Memory B cell (primary cell): ENCODE measurements around the gene CYP2C18.
"Not testable (repeated sequence)": the region's sequence is repeated elsewhere in the genome, so short reads cannot be mapped to it uniquely, and the experiment has no call there.

Source experiments
- ATAC-seq: fragments of 150-1000 bp; cut with Tn5 transposase; 2 replicates; pipeline ENCODE4 v1.10.0; 2021; ENCODE audit warnings: low read depth, mild to moderate bottlenecking, moderate library complexity
- DNase-seq, 2 donors: peaks; one replicate each; pipeline ENCODE4 v3.0.0; 2022; ENCODE audit warnings: low spot score in 2 of 2
- H3K27ac Mint-ChIP-seq: one replicate; pipeline ENCODE4 v1.8.0; 2022; ENCODE audit warnings: mild to moderate bottlenecking, moderate library complexity, mixed read lengths
- H3K27me3 Mint-ChIP-seq: one replicate; pipeline ENCODE4 v1.8.0; 2022; ENCODE audit warnings: mixed read lengths
- H3K36me3 Mint-ChIP-seq: one replicate; pipeline ENCODE4 v1.8.0; 2022; ENCODE audit warnings: mild to moderate bottlenecking, mixed read lengths
- H3K4me1 Mint-ChIP-seq: one replicate; pipeline ENCODE4 v1.8.0; 2022; ENCODE audit warnings: mixed read lengths
- H3K4me3 Mint-ChIP-seq: one replicate; pipeline ENCODE4 v1.8.0; 2022; ENCODE audit warnings: mild to moderate bottlenecking, moderate library complexity, mixed read lengths
- H3K9me3 Mint-ChIP-seq: one replicate; pipeline ENCODE4 v1.8.0; 2022; ENCODE audit warnings: mixed read lengths

Gene CYP2C18

GRCh38 chr10:94683214-94684054, at the start of gene CYP2C18:
CYP2C18 (plus strand) TSS chr10:94683729; CDS start chr10:94683820, 91 bp downstream.
- H3K36me3 Mint-ChIP-seq, result no peaks in the 10 kb centered on the region
- ATAC-seq, result no peak
- H3K27me3 Mint-ChIP-seq, result peaks cover 5% of the 10 kb centered on the region
- no peak within 1 kb of the TSS for H3K27ac Mint-ChIP-seq
- DNase-seq, result no peak
- peaks cover 2% of the 10 kb centered on the region for H3K9me3 Mint-ChIP-seq
- no peaks in the 10 kb centered on the region for H3K4me1 Mint-ChIP-seq
- H3K4me3 Mint-ChIP-seq, result no peak within 1 kb of the TSS

GRCh38 chr10:94638097-94638496, 45.4 kb upstream of the CYP2C18 start:
- not testable (repeated sequence) for H3K27ac Mint-ChIP-seq, H3K4me1 Mint-ChIP-seq, ATAC-seq, DNase-seq, H3K36me3 Mint-ChIP-seq, H3K4me3 Mint-ChIP-seq, H3K27me3 Mint-ChIP-seq
- H3K9me3 Mint-ChIP-seq, result peaks cover 14% of the 10 kb centered on the region

- H3K27ac Mint-ChIP-seq, result no peak overlapping the region
- no peak for ATAC-seq
Measured at GRCh38 chr10:94639902-94640301, 43.6 kb upstream of the CYP2C18 start.

GRCh38 chr10:94640562-94640961, 43.0 kb upstream of the CYP2C18 start:
- H3K9me3 Mint-ChIP-seq, result peaks cover 13% of the 10 kb centered on the region
- no peak overlapping the region for H3K4me3 Mint-ChIP-seq
- H3K27me3 Mint-ChIP-seq, result peaks cover 2% of the 10 kb centered on the region
- no peaks in the 10 kb centered on the region for H3K4me1 Mint-ChIP-seq
- H3K27ac Mint-ChIP-seq, result no peak overlapping the region
- H3K36me3 Mint-ChIP-seq, result peaks cover 4% of the 10 kb centered on the region
- no peak for DNase-seq
- no peak for ATAC-seq

More at GRCh38 chr10:94639902-94640301, 43.6 kb upstream of the CYP2C18 start:
- Mint-ChIP-seq H3K4me1 (no peaks in the 10 kb centered on the region), H3K27me3 (peaks cover 2% of the 10 kb centered on the region), H3K4me3 (no peak overlapping the region), H3K9me3 (peaks cover 13% of the 10 kb centered on the region), H3K36me3 (peaks cover 4% of the 10 kb centered on the region)
- DNase-seq, result no peak

GRCh38 chr10:94641480-94641879, 42.0 kb upstream of the CYP2C18 start:
- Mint-ChIP-seq H3K27me3 (peaks cover 2% of the 10 kb centered on the region), H3K4me1 (no peaks in the 10 kb centered on the region), H3K9me3 (peaks cover 13% of the 10 kb centered on the region), H3K27ac (no peak overlapping the region), H3K36me3 (peaks cover 4% of the 10 kb centered on the region), H3K4me3 (no peak overlapping the region)
- ATAC-seq (no peak), DNase-seq (no peak)

- H3K9me3 Mint-ChIP-seq, result no peaks in the 10 kb centered on the region
- no peaks in the 10 kb centered on the region for H3K4me1 Mint-ChIP-seq
- DNase-seq (no peak), ATAC-seq (no peak)
- peaks cover 2% of the 10 kb centered on the region for H3K27me3 Mint-ChIP-seq
- H3K27ac Mint-ChIP-seq, result no peak overlapping the region
- H3K4me3 Mint-ChIP-seq, result no peak overlapping the region
- H3K36me3 Mint-ChIP-seq, result no peaks in the 10 kb centered on the region
Measured at GRCh38 chr10:94644352-94644751, 39.2 kb upstream of the CYP2C18 start.

- H3K27ac Mint-ChIP-seq, result no peak overlapping the region
Measured at GRCh38 chr10:94645285-94645684, 38.2 kb upstream of the CYP2C18 start.

GRCh38 chr10:94655201-94655600, 28.3 kb upstream of the CYP2C18 start:
- ATAC-seq, H3K36me3 Mint-ChIP-seq, H3K27me3 Mint-ChIP-seq, H3K27ac Mint-ChIP-seq, DNase-seq, H3K4me1 Mint-ChIP-seq, H3K9me3 Mint-ChIP-seq, H3K4me3 Mint-ChIP-seq: not testable (repeated sequence)

More at GRCh38 chr10:94645285-94645684, 38.2 kb upstream of the CYP2C18 start:
- H3K36me3 Mint-ChIP-seq, result no peaks in the 10 kb centered on the region
- DNase-seq (no peak), ATAC-seq (no peak)
- peaks cover 5% of the 10 kb centered on the region for H3K27me3 Mint-ChIP-seq
- H3K4me1 Mint-ChIP-seq, result no peaks in the 10 kb centered on the region
- H3K4me3 Mint-ChIP-seq, result no peak overlapping the region
- H3K9me3 Mint-ChIP-seq, result no peaks in the 10 kb centered on the region

- not testable (repeated sequence) for H3K4me3 Mint-ChIP-seq, H3K4me1 Mint-ChIP-seq, H3K27ac Mint-ChIP-seq, ATAC-seq, DNase-seq, H3K36me3 Mint-ChIP-seq, H3K9me3 Mint-ChIP-seq
- peaks cover 10% of the 10 kb centered on the region for H3K27me3 Mint-ChIP-seq
Measured at GRCh38 chr10:94663061-94663460, 20.5 kb upstream of the CYP2C18 start.

GRCh38 chr10:94666391-94667102, 17.0 kb upstream of the CYP2C18 start:
- peaks cover 9% of the 10 kb centered on the region for H3K27me3 Mint-ChIP-seq
- no peaks in the 10 kb centered on the region for H3K36me3 Mint-ChIP-seq
- ATAC-seq (no peak), DNase-seq (no peak)
- no peak overlapping the region for H3K27ac Mint-ChIP-seq
- H3K4me1 Mint-ChIP-seq, result no peaks in the 10 kb centered on the region
- no peaks in the 10 kb centered on the region for H3K9me3 Mint-ChIP-seq
- no peak overlapping the region for H3K4me3 Mint-ChIP-seq

GRCh38 chr10:94673614-94674321, 9.8 kb upstream of the CYP2C18 start:
- Mint-ChIP-seq H3K4me3 (no peak overlapping the region), H3K36me3 (no peaks in the 10 kb centered on the region), H3K27ac (no peak overlapping the region), H3K4me1 (no peaks in the 10 kb centered on the region), H3K27me3 (peaks cover 4% of the 10 kb centered on the region), H3K9me3 (no peaks in the 10 kb centered on the region)
- ATAC-seq (no peak), DNase-seq (no peak)

GRCh38 chr10:94676496-94676895, 7.0 kb upstream of the CYP2C18 start:
- Mint-ChIP-seq H3K4me1 (no peaks in the 10 kb centered on the region), H3K27me3 (peaks cover 2% of the 10 kb centered on the region), H3K9me3 (no peaks in the 10 kb centered on the region), H3K36me3 (no peaks in the 10 kb centered on the region), H3K4me3 (no peak overlapping the region), H3K27ac (no peak overlapping the region)
- ATAC-seq (no peak), DNase-seq (no peak)

- H3K36me3 Mint-ChIP-seq, result no peaks in the 10 kb centered on the region
- no peaks in the 10 kb centered on the region for H3K9me3 Mint-ChIP-seq
- ATAC-seq (no peak), DNase-seq (no peak)
- no peak overlapping the region for H3K27ac Mint-ChIP-seq
- no peaks in the 10 kb centered on the region for H3K4me1 Mint-ChIP-seq
- peaks cover 2% of the 10 kb centered on the region for H3K27me3 Mint-ChIP-seq
- H3K4me3 Mint-ChIP-seq, result no peak overlapping the region
Measured at GRCh38 chr10:94677691-94678090, 5.8 kb upstream of the CYP2C18 start.

GRCh38 chr10:94678475-94678874, 5.1 kb upstream of the CYP2C18 start:
- no peak for ATAC-seq
- DNase-seq, result no peak
- no peaks in the 10 kb centered on the region for H3K9me3 Mint-ChIP-seq
- H3K27me3 Mint-ChIP-seq, result peaks cover 2% of the 10 kb centered on the region
- H3K36me3 Mint-ChIP-seq, result no peaks in the 10 kb centered on the region
- H3K4me3 Mint-ChIP-seq, result no peak overlapping the region
- no peak overlapping the region for H3K27ac Mint-ChIP-seq
- H3K4me1 Mint-ChIP-seq, result no peaks in the 10 kb centered on the region
